HCT116 (cell line): ENCODE measurements around the gene TCF12. TPM values are rescaled to one million over a fixed set of nuclear protein-coding genes. Genes with fewer than 3 reads are reported as not detected.

Experiments used
- ATAC-seq: fragments of 200-7000 bp; cut with Tn5 transposase; 2 replicates; pipeline ENCODE4 v1.9.1; 2020; ENCODE audit warnings: mild to moderate bottlenecking, moderate library complexity
- BruUV-seq: library from RNA; stranded (reverse); fragments of 400-500 nt; replicated peaks from 2 replicates; lab custom pipeline; 2021; lab: Mats Ljungman, UMichigan
- CTCF ChIA-PET: fragments of 300-600 bp; sonication (Branson Sonifier 250); formaldehyde crosslinking; loops from one replicate; lab custom pipeline; 2021; ENCODE audit warnings: antibody characterized with exemption; lab: Charles Lee
- POLR2A ChIA-PET: fragments of 300-600, 350-600 bp; sonication (Branson Sonifier 250); formaldehyde crosslinking; loops from one replicate; lab custom pipeline; 2021; ENCODE audit warnings: antibody characterized with exemption; lab: Charles Lee
- RAD21 ChIA-PET, 2 experiments: fragments of 300-600 bp; sonication (Branson Sonifier 250); formaldehyde crosslinking; loops; one replicate each; lab custom pipeline; 2023; ENCODE audit warnings: low total read pairs in 2 of 2; ENCODE audit not compliant: uncharacterized antibody in 2 of 2, unreplicated experiment in 2 of 2, low non-redundant PET in 1 of 2; lab: Charles Lee
- DNase-seq: peaks from one replicate; pipeline ENCODE4 v3.0.0-alpha.2; 2010; ENCODE audit warnings: low read depth, low spot score
- H2AFZ ChIP-seq: fragments of 200-600 bp; shearing (Covaris generic), sonication (generic); 2 replicates; pipeline ENCODE4 v1.6.1; 2017; ENCODE audit warnings: low read depth, mixed run types, mixed read lengths, antibody characterized with exemption, low read length; ENCODE audit not compliant: poor library complexity, severe bottlenecking
- H3K27ac ChIP-seq: 2 replicates; pipeline ENCODE4 v1.5.1; 2012; ENCODE audit warnings: low read depth, low read length
- H3K27me3 ChIP-seq: fragments of 200-600 bp; sonication (generic); 2 replicates; pipeline ENCODE4 v1.6.1; 2016; ENCODE audit warnings: mixed run types, low read length, mixed read lengths; ENCODE audit not compliant: insufficient read depth
- H3K36me3 ChIP-seq, 2 experiments: fragments of 200-500 bp in 1 of 2; fragments of 200-600 bp in 1 of 2; sonication (Bioruptor generic) in 1 of 2; sonication (generic) in 1 of 2; 2 replicates each; pipeline versions ENCODE4 v1.5.1 to v1.6.1; 2014 to 2016; ENCODE audit warnings: low read length in 2 of 2, inconsistent platforms in 1 of 2, mixed read lengths in 1 of 2, mixed run types in 1 of 2; ENCODE audit not compliant: insufficient read depth in 2 of 2, control insufficient read depth in 1 of 2
- H3K4me1 ChIP-seq, 2 experiments: fragments of 200-600 bp in 1 of 2; sonication (generic) in 1 of 2; 2 replicates each; pipeline versions ENCODE4 v1.5.1 to v1.6.1; 2012 to 2017; ENCODE audit warnings: low read length in 2 of 2, inconsistent platforms in 1 of 2, mild to moderate bottlenecking in 1 of 2, mixed read lengths in 1 of 2, mixed run types in 1 of 2, moderate library complexity in 1 of 2; ENCODE audit not compliant: insufficient read depth in 2 of 2, control insufficient read depth in 1 of 2
- H3K4me2 ChIP-seq: fragments of 200-600 bp; sonication (generic); 2 replicates; pipeline ENCODE4 v1.6.1; 2017; ENCODE audit warnings: mixed run types, low read length, mixed read lengths
- H3K4me3 ChIP-seq, 2 experiments: fragments of 200-600 bp in 1 of 2; sonication (generic) in 1 of 2; replicated peaks in 1 of 2; 2 replicates each; pipeline ENCODE4 v1.5.1; 2011 to 2016; ENCODE audit warnings: low read length in 2 of 2, control low read depth in 1 of 2, low read depth in 1 of 2, mild to moderate bottlenecking in 1 of 2, mixed read lengths in 1 of 2, mixed run types in 1 of 2
- H3K79me2 ChIP-seq: fragments of 200-600 bp; sonication (generic); 2 replicates; pipeline ENCODE4 v1.6.1; 2017; ENCODE audit warnings: mild to moderate bottlenecking, mixed run types, low read length, moderate library complexity, mixed read lengths; ENCODE audit not compliant: insufficient read depth
- H3K9ac ChIP-seq: fragments of 200-600 bp; sonication (generic); 2 replicates; pipeline ENCODE4 v1.6.1; 2016; ENCODE audit warnings: low read length, mixed read lengths
- H3K9me2 ChIP-seq: fragments of 200-600 bp; sonication (generic), shearing (Covaris generic); 2 replicates; pipeline ENCODE4 v1.6.1; 2017; ENCODE audit warnings: mixed run types, mild to moderate bottlenecking, moderate library complexity; ENCODE audit not compliant: insufficient read depth
- H3K9me3 ChIP-seq, 2 experiments: fragments of 200-500 bp in 1 of 2; fragments of 200-600 bp in 1 of 2; sonication (Bioruptor generic) in 1 of 2; sonication (generic) in 1 of 2; 2 replicates each; pipeline ENCODE4 v1.6.1; 2014 to 2017; ENCODE audit warnings: low read length in 2 of 2, mixed read lengths in 2 of 2, inconsistent platforms in 1 of 2, low read depth in 1 of 2, mild to moderate bottlenecking in 1 of 2, mixed run types in 1 of 2, moderate library complexity in 1 of 2; ENCODE audit not compliant: control insufficient read depth in 1 of 2, insufficient read depth in 1 of 2
- H4K20me1 ChIP-seq: fragments of 200-600 bp; sonication (generic), shearing (Covaris generic); 2 replicates; pipeline ENCODE4 v1.6.1; 2017; ENCODE audit warnings: mixed run types, mild to moderate bottlenecking, moderate library complexity; ENCODE audit not compliant: insufficient read depth
- CBX3 ChIP-seq: IDR thresholded peaks from 2 replicates; pipeline ENCODE4 v1.6.1; 2012; ENCODE audit warnings: low read depth
- EGR1 ChIP-seq: IDR thresholded peaks from 2 replicates; pipeline ENCODE4 v1.6.1; 2012; ENCODE audit warnings: low read depth
- EZH2 ChIP-seq: fragments of 200-600 bp; sonication (generic); IDR thresholded peaks from 2 replicates; pipeline ENCODE4 v1.6.1; 2017; ENCODE audit warnings: antibody characterized with exemption, mixed run types
- EZH2phosphoT487 ChIP-seq: fragments of 200-600 bp; IDR thresholded peaks from 2 replicates; pipeline ENCODE4 v1.6.1; 2018; ENCODE audit warnings: antibody characterized with exemption, borderline replicate concordance
- FOSL1 ChIP-seq: IDR thresholded peaks from 2 replicates; pipeline ENCODE4 v1.6.1; 2012; ENCODE audit warnings: low read depth
- JUND ChIP-seq: IDR thresholded peaks from 2 replicates; pipeline ENCODE4 v1.6.1; 2012
- POLR2A ChIP-seq: IDR thresholded peaks from 2 replicates; pipeline ENCODE4 v1.7.0; 2011; ENCODE audit warnings: borderline replicate concordance; ENCODE audit not compliant: insufficient read depth, insufficient read length; ENCODE audit errors: extremely low read depth
- POLR2AphosphoS5 ChIP-seq: IDR thresholded peaks from 2 replicates; pipeline ENCODE4 v1.6.1; 2011; ENCODE audit warnings: mild to moderate bottlenecking, low read depth, low read length, moderate library complexity
- RAD21 ChIP-seq: IDR thresholded peaks from 2 replicates; pipeline ENCODE4 v1.6.1; 2012; ENCODE audit warnings: low read depth, mild to moderate bottlenecking
- SIN3A ChIP-seq: IDR thresholded peaks from 2 replicates; pipeline ENCODE4 v1.6.1; 2012; ENCODE audit warnings: low read depth
- SP1 ChIP-seq: IDR thresholded peaks from 2 replicates; pipeline ENCODE4 v1.6.1; 2012; ENCODE audit warnings: low read depth
- TCF7L2 ChIP-seq: IDR thresholded peaks from 2 replicates; pipeline ENCODE4 v1.7.0; 2011; ENCODE audit warnings: borderline replicate concordance, inconsistent platforms; ENCODE audit not compliant: insufficient read depth, insufficient read length; ENCODE audit errors: extremely low read depth
- YY1 ChIP-seq: IDR thresholded peaks from 2 replicates; pipeline ENCODE4 v1.6.1; 2011; ENCODE audit warnings: low read length, low read depth, moderate library complexity, mild to moderate bottlenecking; ENCODE audit not compliant: insufficient replicate concordance; ENCODE audit errors: extremely low read depth
- ZNF274 ChIP-seq: fragments of 200-500 bp; sonication (Bioruptor generic); IDR thresholded peaks from 2 replicates; pipeline ENCODE4 v1.6.1; 2014; ENCODE audit warnings: mild to moderate bottlenecking, low read depth, low read length, inconsistent platforms
- intact Hi-C: fragments of 100-400 bp; cut with micrococcal nuclease; formaldehyde crosslinking; loops from 2 replicates; pipeline ENCODE4 v1.10.0; 2022
- total RNA-seq: library from RNA; stranded (reverse); gene quantifications from one replicate; pipeline ENCODE4 v1.2.1, GENCODE V29; 2021; ENCODE audit not compliant: unreplicated experiment
- TF ChIP-seq, protein P1 (sequence below): IDR thresholded peaks from 2 replicates; pipeline ENCODE4 v1.6.1; 2011; ENCODE audit warnings: mild to moderate bottlenecking, low read length, moderate library complexity; ENCODE audit not compliant: insufficient replicate concordance; ENCODE audit errors: extremely low read depth

The TCF12 gene
- total RNA-seq, 1 experiment from 2014 or later: 71.6 TPM

DNA sequence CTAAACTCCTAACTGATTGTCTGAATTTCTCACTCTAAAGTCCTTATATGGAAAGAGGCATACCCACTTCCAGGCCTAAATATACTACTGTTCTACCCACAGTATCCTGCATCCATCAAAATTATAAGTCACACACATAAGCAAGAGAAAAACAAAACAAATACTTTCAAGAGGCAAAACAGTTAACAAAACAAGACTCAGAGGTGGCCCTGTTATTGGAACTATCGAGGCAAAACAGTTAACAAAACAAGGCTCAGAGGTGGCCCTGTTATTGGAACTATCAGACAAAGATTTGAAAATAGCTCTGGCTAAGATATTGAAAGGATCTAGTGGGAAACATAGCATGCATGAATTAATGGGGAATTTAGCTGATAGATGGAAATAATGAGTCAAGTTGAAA lies 233.7 kb downstream of the TCF12 start:
- no TSS peak for BruUV-seq
- CTCF ChIA-PET: no interaction called here
- RAD21 ChIA-PET: no interaction called here
- no peaks in the 10 kb centered on the region for H3K4me1 ChIP-seq
- H3K4me2 ChIP-seq: no peak overlapping the region
- H3K27me3 ChIP-seq: no peaks in the 10 kb centered on the region
- no peak overlapping the region for H3K27ac ChIP-seq
- POLR2A ChIA-PET: no interaction called here
- no peaks in the 10 kb centered on the region for H4K20me1 ChIP-seq
- H2AFZ ChIP-seq: no peak overlapping the region
- TF ChIP-seq EZH2phosphoT487 (no peak), JUND (no peak), POLR2AphosphoS5 (no peak), EZH2 (no peak), SIN3A (no peak), SP1 (no peak)
- intact Hi-C loops: no loop called here
- no peak overlapping the region for H3K9ac ChIP-seq
- peaks cover 9 to 14% of the 10 kb centered on the region in 2 experiments; a peak in 3 of 4 replicates for H3K9me3 ChIP-seq
- ATAC-seq: no peak
- no peak for DNase-seq
- H3K79me2 ChIP-seq: no peaks in the 10 kb centered on the region
- H3K36me3 ChIP-seq: peaks cover 0 to 4% of the 10 kb centered on the region in 2 experiments; a peak in 1 of 4 replicates
- no peaks in the 10 kb centered on the region for H3K9me2 ChIP-seq
- H3K4me3 ChIP-seq: no peak overlapping the region

GRCh38 chr15:57152666-57153539 lies 234.5 kb downstream of the TCF12 start:
- CTCF ChIA-PET: no interaction called here

More at GRCh38 chr15:57152666-57153539, 234.5 kb downstream of the TCF12 start:
- Histone ChIP-seq H3K9ac (no peak overlapping the region), H4K20me1 (no peaks in the 10 kb centered on the region), H3K79me2 (no peaks in the 10 kb centered on the region), H3K27me3 (no peaks in the 10 kb centered on the region), H3K9me3 (peaks cover 9 to 14% of the 10 kb centered on the region in 2 experiments; a peak in 3 of 4 replicates), H3K4me1 (no peaks in the 10 kb centered on the region), H3K4me3 (no peak overlapping the region), H3K36me3 (peaks cover 0 to 4% of the 10 kb centered on the region in 2 experiments; a peak in 1 of 4 replicates), H3K27ac (no peak overlapping the region), H2AFZ (no peak overlapping the region), H3K4me2 (no peak overlapping the region), H3K9me2 (no peaks in the 10 kb centered on the region)
- RAD21 ChIA-PET: no interaction called here
- no peak for DNase-seq
- intact Hi-C loops: no loop called here
- no TSS peak for BruUV-seq
- POLR2A ChIA-PET: no interaction called here
- TF ChIP-seq RAD21: no peak
- TF ChIP-seq, protein P1, sequence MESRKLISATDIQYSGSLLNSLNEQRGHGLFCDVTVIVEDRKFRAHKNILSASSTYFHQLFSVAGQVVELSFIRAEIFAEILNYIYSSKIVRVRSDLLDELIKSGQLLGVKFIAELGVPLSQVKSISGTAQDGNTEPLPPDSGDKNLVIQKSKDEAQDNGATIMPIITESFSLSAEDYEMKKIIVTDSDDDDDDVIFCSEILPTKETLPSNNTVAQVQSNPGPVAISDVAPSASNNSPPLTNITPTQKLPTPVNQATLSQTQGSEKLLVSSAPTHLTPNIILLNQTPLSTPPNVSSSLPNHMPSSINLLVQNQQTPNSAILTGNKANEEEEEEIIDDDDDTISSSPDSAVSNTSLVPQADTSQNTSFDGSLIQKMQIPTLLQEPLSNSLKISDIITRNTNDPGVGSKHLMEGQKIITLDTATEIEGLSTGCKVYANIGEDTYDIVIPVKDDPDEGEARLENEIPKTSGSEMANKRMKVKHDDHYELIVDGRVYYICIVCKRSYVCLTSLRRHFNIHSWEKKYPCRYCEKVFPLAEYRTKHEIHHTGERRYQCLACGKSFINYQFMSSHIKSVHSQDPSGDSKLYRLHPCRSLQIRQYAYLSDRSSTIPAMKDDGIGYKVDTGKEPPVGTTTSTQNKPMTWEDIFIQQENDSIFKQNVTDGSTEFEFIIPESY: no peak
- no peak for TF ChIP-seq POLR2A
- TF ChIP-seq ZNF274: no peak
- no peak for TF ChIP-seq EZH2phosphoT487
- TF ChIP-seq POLR2AphosphoS5: no peak
- no peak for TF ChIP-seq EGR1
- no peak for TF ChIP-seq TCF7L2
- TF ChIP-seq CBX3: no peak
- TF ChIP-seq YY1: no peak
- no peak for TF ChIP-seq FOSL1
- no peak for TF ChIP-seq SIN3A
- no peak for ATAC-seq
